NCI-H187 (cell line): ENCODE results near the gene FAM216B.
A peak's percentile ranks its signal among the peaks of the same experiment; 100 is the strongest.
"Not testable (repeated sequence)": the region's sequence is repeated elsewhere in the genome, so short reads cannot be mapped to it uniquely, and the experiment has no call there.

Experiments used
- DNase-seq, 2 experiments: peaks; one replicate each; lab custom pipeline; 2025; lab: John Stamatoyannopoulos, UW

Gene FAM216B

GRCh38 chr13:42781352-42781751 lies at the start of gene FAM216B:
Gene FAM216B, plus strand, starts transcription at chr13:42781584. Its CDS starts 2,484 bp downstream, at chr13:42784068.
- no peak for DNase-seq

- DNase-seq, result no peak
Measured at GRCh38 chr13:42732073-42732472, 49.3 kb upstream of the FAM216B start.

- DNase-seq, result no peak
Measured at GRCh38 chr13:42733046-42733445, 48.3 kb upstream of the FAM216B start.

GRCh38 chr13:42735010-42735409 lies 46.4 kb upstream of the FAM216B start:
- no peak for DNase-seq

GRCh38 chr13:42740753-42741152 lies 40.6 kb upstream of the FAM216B start:
- DNase-seq, result no peak

- no peak for DNase-seq
Measured at GRCh38 chr13:42741914-42742313, 39.5 kb upstream of the FAM216B start.

- DNase-seq, result no peak
Measured at GRCh38 chr13:42745655-42746054, 35.7 kb upstream of the FAM216B start.

GRCh38 chr13:42746866-42747265 lies 34.5 kb upstream of the FAM216B start:
- no peak for DNase-seq

- DNase-seq, result no peak
Measured at GRCh38 chr13:42747399-42747873, 33.9 kb upstream of the FAM216B start.

GRCh38 chr13:42750794-42751193 lies 30.6 kb upstream of the FAM216B start:
- no peak for DNase-seq

- DNase-seq, result no peak
Measured at GRCh38 chr13:42751693-42752092, 29.7 kb upstream of the FAM216B start.

- no peak for DNase-seq
Measured at GRCh38 chr13:42752731-42753130, 28.7 kb upstream of the FAM216B start.

- peak; percentile 23 to 47 for DNase-seq
Measured at GRCh38 chr13:42753697-42754096, 27.7 kb upstream of the FAM216B start.

GRCh38 chr13:42754801-42755510 lies 26.4 kb upstream of the FAM216B start:
- DNase-seq, result no peak

- DNase-seq, result no peak
Measured at GRCh38 chr13:42757678-42758420, 23.5 kb upstream of the FAM216B start.

GRCh38 chr13:42758515-42758914 lies 22.9 kb upstream of the FAM216B start:
- DNase-seq, result no peak

- no peak for DNase-seq
Measured at GRCh38 chr13:42760951-42761350, 20.4 kb upstream of the FAM216B start.

- no peak for DNase-seq
Measured at GRCh38 chr13:42762251-42762650, 19.1 kb upstream of the FAM216B start.

- DNase-seq, result no peak
Measured at GRCh38 chr13:42762917-42763316, 18.5 kb upstream of the FAM216B start.

- DNase-seq, result no peak
Measured at GRCh38 chr13:42766016-42766415, 15.4 kb upstream of the FAM216B start.

GRCh38 chr13:42769650-42770049 lies 11.7 kb upstream of the FAM216B start:
- DNase-seq, result no peak

- not testable (repeated sequence) for DNase-seq
Measured at GRCh38 chr13:42776558-42776957, 4.8 kb upstream of the FAM216B start.

GRCh38 chr13:42777467-42777866 lies 3.9 kb upstream of the FAM216B start:
- DNase-seq, result no peak
